Ectodermal cell (in vitro differentiated cells): ENCODE results near the gene DMPK.

Experiments used
- H3K27ac ChIP-seq: 2 replicates; pipeline ENCODE4 v1.7.0; 2013; ENCODE audit warnings: mild to moderate bottlenecking, low read depth, low read length; ENCODE audit not compliant: insufficient read depth, poor library complexity, severe bottlenecking
- H3K27me3 ChIP-seq: 2 replicates; pipeline ENCODE4 v1.7.0; 2013; ENCODE audit warnings: mild to moderate bottlenecking, low read length; ENCODE audit not compliant: insufficient read depth, control insufficient read depth, poor library complexity, severe bottlenecking
- H3K36me3 ChIP-seq: one replicate; pipeline ENCODE4 v1.7.0; 2013; ENCODE audit warnings: low read length; ENCODE audit not compliant: control insufficient read depth, insufficient read depth
- H3K4me1 ChIP-seq: one replicate; pipeline ENCODE4 v1.7.0; 2013; ENCODE audit warnings: low read length; ENCODE audit not compliant: control insufficient read depth, insufficient read depth
- H3K4me3 ChIP-seq: 2 replicates; pipeline ENCODE4 v1.7.0; 2013; ENCODE audit warnings: low read depth, low read length, control low read depth; ENCODE audit not compliant: insufficient read depth
- H3K9me3 ChIP-seq: 2 replicates; pipeline ENCODE4 v1.7.0; 2013; ENCODE audit warnings: mild to moderate bottlenecking, low read length, moderate library complexity; ENCODE audit not compliant: control insufficient read depth
- WGBS, 2 experiments: methylation state at CpG; one replicate each; pipeline ENCODE4 v1.1.7; 2013; ENCODE audit warnings: missing lambda C conversion rate in 2 of 2; 5-methylcytosine and 5-hydroxymethylcytosine counted together

DMPK gene

GRCh38 chr19:45823182-45823581, 40.9 kb upstream of the DMPK start:
- H3K27ac ChIP-seq: no peak overlapping the region
- no peaks in the 10 kb centered on the region for H3K4me1 ChIP-seq
- no peaks in the 10 kb centered on the region for H3K9me3 ChIP-seq
- 95 to 96% methylated on average over 12 of the region's 12 CpGs for WGBS, 2 experiments
- no peak overlapping the region for H3K4me3 ChIP-seq
- H3K36me3 ChIP-seq: peaks cover 29% of the 10 kb centered on the region
- no peaks in the 10 kb centered on the region for H3K27me3 ChIP-seq

- WGBS, 2 experiments: 95% methylated on average over 5 of the region's 5 CpGs
- peaks cover 3% of the 10 kb centered on the region for H3K4me1 ChIP-seq
- no peaks in the 10 kb centered on the region for H3K27me3 ChIP-seq
- no peak overlapping the region for H3K27ac ChIP-seq
- no peak overlapping the region for H3K4me3 ChIP-seq
- H3K36me3 ChIP-seq: peaks cover 25% of the 10 kb centered on the region
- no peaks in the 10 kb centered on the region for H3K9me3 ChIP-seq
Observed at GRCh38 chr19:45822716-45823115, 40.4 kb upstream of the DMPK start.

GRCh38 chr19:45821570-45821969, 39.3 kb upstream of the DMPK start:
- WGBS, 2 experiments: 85% methylated on average over 10 of the region's 10 CpGs
- no peak overlapping the region for H3K27ac ChIP-seq
- H3K27me3 ChIP-seq: no peaks in the 10 kb centered on the region
- H3K4me3 ChIP-seq: no peak overlapping the region
- peaks cover 22% of the 10 kb centered on the region for H3K36me3 ChIP-seq
- H3K9me3 ChIP-seq: no peaks in the 10 kb centered on the region
- peaks cover 14% of the 10 kb centered on the region for H3K4me1 ChIP-seq

- Histone ChIP-seq H3K9me3 (no peaks in the 10 kb centered on the region), H3K4me3 (no peak overlapping the region), H3K4me1 (peaks cover 18% of the 10 kb centered on the region), H3K27me3 (no peaks in the 10 kb centered on the region), H3K27ac (no peak overlapping the region), H3K36me3 (peaks cover 21% of the 10 kb centered on the region)
- 93 to 94% methylated on average over 8 of the region's 8 CpGs for WGBS, 2 experiments
Observed at GRCh38 chr19:45821103-45821521, 38.8 kb upstream of the DMPK start.

- peaks cover 21% of the 10 kb centered on the region for H3K4me1 ChIP-seq
- no peaks in the 10 kb centered on the region for H3K27me3 ChIP-seq
- 87 to 91% methylated on average over 19 to 20 of the region's 20 CpGs for WGBS, 2 experiments
- no peaks in the 10 kb centered on the region for H3K9me3 ChIP-seq
- peaks cover 15% of the 10 kb centered on the region for H3K36me3 ChIP-seq
- H3K27ac ChIP-seq: no peak overlapping the region
- H3K4me3 ChIP-seq: no peak overlapping the region
Observed at GRCh38 chr19:45820413-45821102, 38.3 kb upstream of the DMPK start.

GRCh38 chr19:45819769-45820168, 37.5 kb upstream of the DMPK start:
- Histone ChIP-seq H3K27ac (no peak overlapping the region), H3K4me1 (peaks cover 21% of the 10 kb centered on the region), H3K4me3 (no peak overlapping the region), H3K36me3 (peaks cover 14% of the 10 kb centered on the region), H3K9me3 (no peaks in the 10 kb centered on the region), H3K27me3 (peaks cover 4% of the 10 kb centered on the region)
- WGBS, 2 experiments: 92 to 96% methylated on average over 6 of the region's 6 CpGs

GRCh38 chr19:45817725-45818301, 35.5 kb upstream of the DMPK start:
- Histone ChIP-seq H3K27me3 (peaks cover 4% of the 10 kb centered on the region), H3K27ac (no peak overlapping the region), H3K36me3 (peaks cover 8% of the 10 kb centered on the region), H3K4me1 (peaks cover 21% of the 10 kb centered on the region), H3K4me3 (no peak overlapping the region), H3K9me3 (no peaks in the 10 kb centered on the region)
- WGBS, 2 experiments: 64 to 66% methylated on average over 19 of the region's 19 CpGs

GRCh38 chr19:45817010-45817724, 34.9 kb upstream of the DMPK start:
- Histone ChIP-seq H3K9me3 (no peaks in the 10 kb centered on the region), H3K4me1 (peaks cover 21% of the 10 kb centered on the region), H3K27ac (peak overlapping the region; percentile 74), H3K4me3 (peak overlapping the region; percentile 4), H3K27me3 (peaks cover 4% of the 10 kb centered on the region), H3K36me3 (peaks cover 2% of the 10 kb centered on the region)
- WGBS, 2 experiments: 18 to 19% methylated on average over 24 of the region's 24 CpGs

- Histone ChIP-seq H3K27ac (peak overlapping the region; percentile 74), H3K4me3 (peak overlapping the region; percentile 57)
- 44% methylated on average over 18 of the region's 18 CpGs for WGBS, 2 experiments
Observed at GRCh38 chr19:45816236-45817009, 34.1 kb upstream of the DMPK start.

More at GRCh38 chr19:45816236-45817009, 34.1 kb upstream of the DMPK start:
- Histone ChIP-seq H3K27me3 (peaks cover 4% of the 10 kb centered on the region), H3K4me1 (peaks cover 21% of the 10 kb centered on the region), H3K9me3 (no peaks in the 10 kb centered on the region), H3K36me3 (peaks cover 2% of the 10 kb centered on the region)
